DMS 273 treated with DMSO at 0.1 percent for 48 hours (cell line): ENCODE data around the gene CDK14.

Experiments
- DNase-seq: peaks from one replicate; lab custom pipeline; 2025; lab: John Stamatoyannopoulos, UW

CDK14 gene

DNA sequence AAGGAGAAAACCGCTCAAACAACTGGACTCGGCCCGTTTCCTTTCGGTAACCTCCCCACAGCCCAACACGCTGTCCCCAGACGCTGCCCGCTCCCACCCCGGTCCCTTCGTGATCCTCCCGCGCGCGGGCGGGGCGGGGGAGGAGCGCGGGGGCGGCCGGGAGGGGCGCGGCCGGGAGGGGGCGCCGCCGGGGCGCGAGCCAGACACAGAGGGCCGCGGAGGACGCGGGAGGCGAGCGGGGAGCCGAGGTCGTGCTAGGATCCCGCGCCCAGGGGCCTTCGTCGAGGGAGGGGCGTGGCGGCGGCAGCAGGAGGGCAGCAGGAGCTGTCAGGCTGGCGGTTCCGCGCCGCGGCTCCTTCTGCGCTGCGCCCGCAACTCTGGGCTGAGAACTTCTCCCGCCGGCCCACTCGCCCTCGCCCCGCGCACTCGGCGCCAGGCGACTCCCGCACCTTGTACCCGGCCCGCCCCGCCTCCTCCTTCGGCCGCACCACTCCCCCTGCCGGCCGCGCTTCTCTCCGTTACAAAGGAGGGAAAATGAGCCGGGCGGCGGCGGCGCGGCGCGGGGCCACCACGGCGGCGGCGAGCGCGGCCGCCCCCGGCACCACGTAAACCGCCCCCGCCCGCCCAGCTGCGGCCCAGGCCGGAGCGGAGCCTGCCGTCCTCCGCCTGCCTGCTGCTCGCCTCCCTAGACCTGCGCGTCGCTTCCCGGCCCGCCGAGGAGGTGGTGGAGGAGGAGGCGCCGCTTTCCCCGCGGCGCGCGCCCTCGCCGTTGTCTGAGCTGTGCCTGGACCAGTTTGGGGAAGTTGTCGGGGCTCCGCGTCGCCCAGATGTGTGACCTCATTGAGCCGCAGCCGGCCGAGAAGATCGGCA lies at the start of gene CDK14:
Gene CDK14, plus strand, starts transcription at position 521 of the 870 bp plus-strand sequence. Its CDS starts 307 bp downstream, at position 828.
- peak; percentile 66 for DNase-seq

DNA sequence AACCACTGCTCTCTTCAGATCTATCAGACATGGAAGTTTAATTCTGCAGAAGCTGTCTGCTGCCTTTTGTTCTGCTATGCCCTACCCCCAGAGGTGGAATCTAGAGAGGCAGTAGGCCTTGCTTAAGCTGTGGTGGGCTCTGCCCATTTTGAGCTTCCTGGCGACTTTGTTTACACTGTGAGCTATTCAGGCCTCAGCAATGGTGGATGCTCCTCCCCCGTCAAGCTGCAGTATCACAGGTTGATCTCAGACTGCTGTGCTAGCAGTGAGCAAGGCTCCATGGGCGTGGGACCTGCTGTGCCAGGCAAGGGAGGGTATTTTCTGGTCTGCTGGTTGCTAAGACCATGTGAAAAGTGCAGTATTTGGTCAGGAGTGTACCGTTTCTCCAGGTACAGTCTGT lies 45.1 kb upstream of the CDK14 start:
- DNase-seq = no peak

DNA sequence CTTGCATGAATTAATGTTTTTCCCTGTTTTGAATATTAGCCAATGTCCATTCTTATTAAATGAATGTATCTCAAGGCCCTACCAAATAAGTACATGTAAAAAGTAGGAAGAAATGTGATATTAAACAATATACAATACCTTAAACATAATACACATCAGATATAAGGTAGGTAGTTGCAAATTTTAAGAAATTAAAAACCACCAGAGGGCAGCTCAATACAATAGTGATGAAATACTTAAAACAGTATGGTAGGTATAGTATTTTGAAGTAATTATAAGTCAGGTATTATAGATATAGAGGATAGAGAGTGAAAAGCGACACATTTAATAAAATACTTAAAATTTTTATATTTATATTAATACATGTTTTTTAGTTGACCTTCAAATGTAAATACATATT lies 43.6 kb upstream of the CDK14 start:
- no peak for DNase-seq

DNA sequence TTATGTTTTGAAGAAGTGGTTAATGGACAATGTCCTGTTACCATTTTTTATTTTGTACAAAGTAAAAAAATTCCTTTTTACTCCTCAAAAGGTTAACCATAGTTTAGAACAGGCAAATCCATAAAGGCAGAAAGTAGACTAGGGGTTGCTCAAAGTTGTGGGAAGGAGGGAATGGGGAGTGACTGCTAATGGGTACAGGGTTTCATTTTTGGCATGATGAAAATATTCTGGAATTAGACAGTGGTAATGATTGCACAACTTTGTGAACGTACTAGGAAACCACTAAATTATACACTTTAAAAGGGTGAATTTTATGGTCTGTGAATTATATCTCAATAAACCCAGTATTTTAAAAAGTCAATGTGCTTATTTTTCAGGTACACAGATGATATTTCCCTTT lies 35.4 kb upstream of the CDK14 start:
- no peak for DNase-seq

DNA sequence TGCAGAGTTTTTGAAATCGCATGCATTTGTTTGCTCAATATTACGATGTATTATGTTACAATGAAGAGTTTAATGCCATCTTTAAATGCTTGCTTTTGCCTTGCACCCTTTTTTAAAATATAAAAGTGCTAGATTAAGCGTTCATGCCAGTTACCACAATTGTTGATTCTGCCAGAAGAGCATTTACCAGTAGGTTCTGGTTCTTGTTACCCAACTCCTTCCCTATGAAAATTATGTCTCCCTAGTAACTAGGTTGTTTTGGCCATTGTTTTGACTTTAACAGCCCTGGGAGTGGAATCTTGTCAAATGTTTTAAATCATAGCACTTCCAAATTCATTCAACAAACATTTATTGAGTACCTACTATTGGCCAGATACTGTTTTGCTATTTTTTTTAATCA lies 32.8 kb upstream of the CDK14 start:
- no peak for DNase-seq

DNA sequence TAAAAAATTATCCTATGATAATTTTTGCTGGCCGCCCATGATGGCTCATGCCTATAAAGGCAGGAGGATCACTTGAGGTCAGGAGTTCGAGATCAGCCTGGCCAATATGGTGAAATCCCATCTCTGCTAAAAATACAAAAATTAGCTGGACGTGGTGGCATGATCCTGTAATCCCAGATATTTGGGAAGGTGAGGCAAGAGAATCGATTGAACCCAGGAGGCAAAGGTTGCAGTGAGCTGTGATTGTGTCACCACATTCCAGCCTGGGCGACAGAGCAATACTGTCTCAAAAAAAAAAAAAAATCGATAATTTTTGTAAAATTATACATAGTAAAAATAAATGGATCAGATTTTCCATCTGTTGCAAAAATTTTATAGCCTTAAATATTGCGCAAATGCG lies 31.7 kb upstream of the CDK14 start:
- DNase-seq = no peak

DNA sequence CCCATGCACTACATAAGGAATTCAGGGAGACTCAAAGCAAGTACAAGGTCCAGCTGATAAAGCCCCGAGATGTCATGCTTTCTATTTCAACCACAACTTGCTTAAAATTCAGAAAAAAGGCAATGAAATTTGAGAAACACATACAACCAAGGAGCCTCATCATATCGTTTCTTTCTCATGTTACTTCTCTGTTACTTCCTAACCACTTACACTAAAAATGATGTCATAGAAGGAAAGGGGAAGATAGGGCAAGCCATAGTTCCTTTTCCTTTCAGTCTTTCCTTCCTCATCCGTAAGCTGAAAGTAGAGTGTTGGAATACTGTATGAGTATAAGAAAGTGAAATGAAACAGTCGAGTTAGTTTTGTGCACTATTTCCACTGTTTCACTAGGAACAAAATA lies 27.9 kb upstream of the CDK14 start:
- DNase-seq = no peak

DNA sequence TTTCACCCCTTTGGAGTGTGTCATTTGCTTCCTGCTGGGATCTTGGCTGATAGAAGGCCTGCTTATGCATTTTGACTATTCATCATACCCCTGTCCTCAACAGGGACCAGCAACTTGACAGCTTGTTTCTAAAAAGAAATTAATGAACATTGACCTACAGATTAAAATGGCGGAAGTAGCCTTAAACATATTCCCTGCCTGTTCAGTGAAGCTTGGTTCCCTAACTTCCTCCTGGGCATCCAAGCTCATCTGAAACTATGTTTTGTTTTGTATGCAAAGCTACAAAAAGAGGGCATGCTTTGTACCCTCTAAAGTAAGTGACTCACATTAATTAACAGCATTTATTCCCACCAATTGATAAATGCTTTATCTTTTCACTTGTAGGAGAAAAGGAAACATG lies 26.8 kb upstream of the CDK14 start:
- no peak for DNase-seq

DNA sequence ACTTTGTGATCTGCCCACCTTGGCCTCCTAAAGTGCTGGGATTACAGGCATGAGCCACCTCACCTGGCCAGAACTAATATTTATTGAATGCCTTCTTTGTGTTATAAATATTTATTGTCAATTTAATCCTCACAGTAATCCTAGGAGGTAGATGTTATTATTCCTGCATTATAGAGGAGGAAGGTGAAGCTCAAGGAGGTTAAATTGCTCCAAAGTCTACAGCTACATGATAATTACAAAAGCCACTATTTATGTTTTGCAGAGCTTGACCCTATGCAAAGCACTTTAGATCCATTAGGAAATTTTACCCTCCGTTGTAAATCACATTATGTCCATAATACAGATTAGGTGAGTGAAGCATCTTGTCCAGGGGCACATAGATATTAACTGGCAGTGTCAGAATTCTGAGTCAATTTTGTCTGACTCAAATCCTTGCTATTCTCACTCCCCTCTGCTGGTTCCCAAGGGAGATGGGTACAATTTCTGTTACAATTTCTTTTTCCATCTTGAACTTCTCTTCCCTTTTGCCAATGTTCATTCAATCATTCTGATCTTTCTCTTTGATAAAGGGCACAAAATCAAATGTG lies 25.7 kb upstream of the CDK14 start:
- no peak for DNase-seq

DNA sequence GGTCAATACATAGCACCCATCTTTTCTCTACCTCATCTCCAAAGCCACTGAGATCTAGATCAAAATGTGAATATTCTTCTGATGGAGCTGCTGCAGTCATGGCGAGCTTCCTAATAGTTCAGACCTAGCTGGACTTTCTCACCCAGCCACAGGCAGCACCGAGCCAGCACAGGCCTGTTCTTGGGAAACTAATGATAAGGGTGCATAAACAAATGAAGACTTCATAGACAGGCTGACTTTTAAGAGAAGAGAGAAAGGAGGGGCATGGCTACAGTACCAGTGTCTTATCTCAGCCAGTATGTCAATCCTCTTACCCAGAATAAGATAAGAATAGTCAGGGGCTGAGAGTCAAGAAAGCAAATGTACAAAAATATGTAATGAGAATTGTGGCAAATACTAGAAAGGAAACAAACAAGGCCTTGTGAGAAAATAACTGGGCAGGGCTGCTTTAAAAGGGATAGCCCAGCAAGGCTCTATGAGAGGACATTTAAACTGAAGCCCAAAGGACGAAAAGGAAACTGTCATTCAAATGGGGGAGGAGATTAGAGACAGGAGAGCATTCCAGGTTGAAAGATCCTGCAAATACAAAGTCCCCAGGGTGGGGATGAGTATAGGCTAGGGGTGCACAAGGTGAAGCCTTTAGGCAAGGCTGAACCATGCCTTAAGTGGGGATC lies 21.8 kb upstream of the CDK14 start:
- no peak for DNase-seq

DNA sequence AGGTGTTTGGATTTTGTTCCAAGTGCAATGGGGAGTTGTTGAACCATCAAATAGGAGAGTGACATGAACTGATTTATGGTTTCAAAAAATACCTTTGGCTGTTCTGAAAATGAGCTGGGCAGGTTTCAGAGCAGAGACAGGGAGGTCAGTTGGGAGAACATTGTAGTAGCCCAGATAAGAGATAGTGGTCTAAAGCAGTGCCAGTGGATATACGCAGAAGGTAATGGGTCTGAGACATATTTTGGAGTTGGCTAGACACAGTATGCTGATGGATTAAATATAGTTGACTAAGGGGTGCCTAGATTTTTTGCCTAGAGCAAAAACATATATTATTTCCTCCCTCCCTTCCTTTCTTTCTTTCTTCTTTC lies 21.3 kb upstream of the CDK14 start:
- DNase-seq = no peak

DNA sequence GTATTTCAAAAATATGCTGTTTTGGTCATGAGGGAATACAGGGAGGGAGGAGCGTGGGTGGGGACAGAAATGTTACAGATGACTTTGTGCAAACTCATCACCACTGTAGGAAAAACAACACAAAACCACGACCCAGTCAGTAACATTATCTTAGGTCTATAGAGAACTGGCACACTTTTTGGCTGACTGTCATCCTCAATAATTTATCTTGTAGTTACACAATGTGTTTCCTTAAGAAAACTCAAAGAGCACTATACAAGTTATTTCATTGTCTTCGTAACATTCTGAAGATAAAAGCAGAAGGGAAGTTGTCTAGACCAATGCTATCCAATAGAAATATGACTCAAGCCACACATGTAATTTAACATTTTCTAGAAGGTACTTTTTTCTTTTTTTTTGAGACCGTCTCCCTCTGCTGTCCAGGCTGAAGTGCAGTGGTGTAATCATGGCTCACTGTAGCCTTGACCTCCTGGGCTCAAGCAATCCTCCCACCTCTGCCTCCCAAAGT lies 16.9 kb upstream of the CDK14 start:
- DNase-seq = no peak

DNA sequence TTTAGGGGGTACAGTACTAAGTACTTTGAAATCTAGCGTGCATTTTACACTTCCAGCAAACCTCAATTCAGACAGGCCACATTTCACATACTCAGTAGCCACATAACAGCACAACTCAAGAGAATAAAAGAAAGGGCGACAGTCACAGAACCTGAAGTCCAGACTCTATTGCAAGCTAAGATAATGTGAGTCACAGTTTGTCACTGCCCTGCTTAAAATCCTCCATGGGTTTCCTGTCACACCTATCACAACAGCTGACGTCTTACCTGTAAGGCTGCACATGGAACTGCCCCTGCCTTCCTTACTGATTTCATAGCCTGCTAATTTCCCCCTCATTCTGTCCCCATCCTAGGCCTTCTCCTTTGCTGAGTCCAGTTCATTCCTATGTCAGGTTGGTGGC lies 16.1 kb upstream of the CDK14 start:
- no peak for DNase-seq

DNA sequence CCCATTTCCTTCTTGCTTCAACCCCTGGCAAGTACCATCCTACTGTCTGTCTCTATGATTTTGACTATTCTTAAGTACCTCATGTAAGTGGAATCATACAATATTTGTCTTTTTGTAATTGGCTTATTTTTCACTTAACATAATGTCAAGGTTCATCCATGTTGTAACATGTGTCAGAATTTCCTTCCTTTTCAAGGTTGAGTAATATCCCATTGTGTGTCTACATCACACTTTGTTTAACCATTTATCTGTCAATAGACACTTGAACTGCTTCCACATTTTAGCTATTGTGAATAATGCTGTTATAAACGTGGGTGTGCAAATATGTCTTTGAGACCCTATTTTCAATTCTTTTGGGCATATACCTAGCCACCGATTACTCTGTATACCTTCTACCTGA lies 14.0 kb upstream of the CDK14 start:
- no peak for DNase-seq

DNA sequence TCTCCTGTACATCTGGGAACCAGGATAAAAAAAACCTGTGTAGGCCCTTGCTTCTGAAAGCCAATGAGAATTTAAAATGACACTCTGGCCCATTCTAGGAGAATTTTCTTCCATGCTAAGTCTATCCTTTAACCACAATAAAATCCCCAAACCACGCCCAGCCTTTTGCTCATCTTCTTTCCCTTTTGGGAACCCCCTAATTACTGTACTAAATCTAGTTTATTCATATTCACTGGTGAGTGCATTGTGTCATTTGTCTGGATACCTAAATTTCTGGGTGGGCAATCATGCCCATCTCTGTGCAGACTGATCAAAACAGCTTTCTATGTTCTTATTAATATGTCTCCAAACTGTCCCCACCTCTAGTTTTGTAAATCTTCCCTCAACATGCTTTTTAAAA lies 11.7 kb upstream of the CDK14 start:
- DNase-seq = no peak

DNA sequence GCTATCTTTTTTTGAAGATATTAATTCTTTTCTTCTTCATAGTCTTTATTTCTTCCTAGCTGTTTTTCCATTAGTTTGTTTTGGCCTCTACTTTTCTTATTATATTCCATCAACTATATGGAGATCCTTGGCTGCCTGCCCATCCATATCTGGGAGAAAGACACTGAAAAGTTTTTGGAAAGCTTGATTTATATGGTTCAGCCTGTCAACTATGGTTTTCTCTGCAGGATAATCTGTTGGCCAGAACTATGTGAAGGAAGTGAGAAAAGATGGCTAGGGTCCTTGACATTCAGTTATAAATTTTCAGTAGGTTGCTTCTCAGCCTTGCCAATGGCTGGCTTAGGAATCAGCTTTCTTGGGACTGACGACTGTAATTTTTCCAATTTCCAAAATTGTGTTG lies 10.0 kb upstream of the CDK14 start:
- no peak for DNase-seq

DNA sequence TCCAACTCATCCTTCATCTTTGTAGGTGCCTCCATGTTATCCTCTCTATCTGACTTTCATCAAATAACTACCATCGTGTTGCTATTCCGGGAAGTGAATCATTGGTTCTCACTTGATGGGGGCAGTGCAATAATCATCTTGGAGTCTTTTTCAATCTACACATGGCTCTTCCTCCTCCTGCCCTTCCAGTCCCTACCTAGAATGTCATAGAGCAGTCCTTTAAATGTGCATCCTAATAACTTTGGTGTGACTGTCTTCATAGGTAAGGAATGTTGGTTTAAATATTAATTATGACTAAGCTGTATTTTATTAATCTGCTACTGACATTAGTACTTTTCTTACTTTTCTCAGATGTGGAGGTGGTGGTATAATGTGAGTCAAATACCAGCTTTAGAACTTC lies 8.4 kb upstream of the CDK14 start:
- DNase-seq = no peak

DNA sequence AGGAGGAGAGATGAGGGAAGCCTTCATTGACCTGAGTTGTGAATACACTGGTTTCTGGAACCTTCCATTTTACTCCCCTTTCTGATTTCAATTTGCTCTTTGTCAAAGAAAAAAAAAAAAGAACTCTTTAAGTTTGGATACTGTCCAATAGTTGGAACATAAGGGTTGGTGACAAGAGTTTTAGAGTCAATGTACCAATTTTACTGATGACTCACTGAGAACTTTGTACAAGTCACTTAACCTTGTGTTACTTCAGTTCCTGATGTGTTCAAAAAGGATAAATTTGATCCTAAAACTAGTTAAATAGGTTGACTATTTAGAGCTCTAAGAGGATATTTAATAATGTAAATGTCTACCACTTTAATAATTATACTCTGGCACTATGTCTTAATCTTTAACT lies 4.1 kb upstream of the CDK14 start:
- DNase-seq = no peak

DNA sequence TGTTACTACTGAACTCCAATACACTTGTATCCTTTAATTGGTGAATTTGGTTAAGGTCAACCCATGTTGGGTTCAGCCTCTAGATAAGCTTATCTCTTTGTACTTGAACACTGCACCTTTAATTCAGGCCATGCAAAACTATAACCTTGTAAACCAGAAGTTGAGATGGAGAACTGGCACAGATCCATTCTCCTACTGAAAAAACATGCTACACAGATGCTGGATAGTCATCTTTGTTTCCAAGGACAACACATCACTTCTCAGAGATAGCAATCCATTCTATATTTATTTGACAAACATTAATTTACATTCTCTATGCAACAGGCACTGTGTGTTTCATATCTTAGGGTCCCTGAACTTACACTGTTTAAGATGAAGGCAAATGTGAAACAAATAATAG lies 2.9 kb upstream of the CDK14 start:
- DNase-seq = no peak

DNA sequence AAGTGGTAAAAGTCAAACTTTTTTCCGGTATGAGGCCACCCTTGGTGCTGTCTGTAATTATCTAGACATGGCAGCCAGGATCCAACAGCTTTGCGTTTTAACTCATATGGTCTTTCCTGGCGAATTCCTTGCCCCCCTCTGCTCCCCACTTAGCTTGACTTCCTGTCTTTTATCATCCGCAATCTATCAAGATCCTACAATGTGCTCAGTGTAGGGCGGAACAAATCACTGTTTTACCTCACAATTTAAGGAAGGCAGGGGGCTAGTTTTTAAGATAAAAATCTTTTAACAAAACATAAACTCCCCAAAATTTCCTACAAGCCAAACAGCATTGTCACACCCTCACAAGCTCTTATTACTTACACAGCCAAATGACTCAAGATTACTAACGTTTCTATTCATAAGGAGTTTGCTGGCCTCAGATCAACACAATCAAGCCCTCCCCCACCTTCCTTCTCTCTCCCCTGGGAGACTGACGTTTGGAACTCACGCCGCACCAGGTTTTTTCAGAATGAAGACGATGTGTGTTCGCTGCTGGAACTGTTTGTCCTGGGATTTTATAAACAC lies 1.3 kb upstream of the CDK14 start:
- DNase-seq = no peak

DNA sequence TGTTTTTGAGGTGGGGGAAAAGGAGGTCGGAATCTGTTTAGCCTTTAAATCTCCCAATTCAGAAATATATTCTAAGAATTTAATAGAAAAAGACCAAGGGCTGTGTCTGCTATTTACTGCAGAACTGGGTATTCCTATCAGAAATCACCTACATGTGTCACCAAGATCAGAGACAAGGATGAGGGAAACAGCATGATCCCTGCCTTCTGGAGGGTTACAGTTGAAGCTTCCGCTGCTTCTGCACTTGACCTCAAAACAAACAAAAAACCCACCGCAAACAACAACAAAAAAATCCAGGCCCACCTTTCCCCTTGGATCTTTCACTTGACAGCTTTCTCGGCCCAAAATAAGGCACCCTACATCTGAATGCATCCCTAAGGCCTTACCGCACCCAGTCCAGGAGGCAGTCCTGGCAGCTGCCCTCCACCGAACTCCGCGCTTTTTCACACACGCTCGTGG lies 750 bp upstream of the CDK14 start:
- no peak for DNase-seq

DNA sequence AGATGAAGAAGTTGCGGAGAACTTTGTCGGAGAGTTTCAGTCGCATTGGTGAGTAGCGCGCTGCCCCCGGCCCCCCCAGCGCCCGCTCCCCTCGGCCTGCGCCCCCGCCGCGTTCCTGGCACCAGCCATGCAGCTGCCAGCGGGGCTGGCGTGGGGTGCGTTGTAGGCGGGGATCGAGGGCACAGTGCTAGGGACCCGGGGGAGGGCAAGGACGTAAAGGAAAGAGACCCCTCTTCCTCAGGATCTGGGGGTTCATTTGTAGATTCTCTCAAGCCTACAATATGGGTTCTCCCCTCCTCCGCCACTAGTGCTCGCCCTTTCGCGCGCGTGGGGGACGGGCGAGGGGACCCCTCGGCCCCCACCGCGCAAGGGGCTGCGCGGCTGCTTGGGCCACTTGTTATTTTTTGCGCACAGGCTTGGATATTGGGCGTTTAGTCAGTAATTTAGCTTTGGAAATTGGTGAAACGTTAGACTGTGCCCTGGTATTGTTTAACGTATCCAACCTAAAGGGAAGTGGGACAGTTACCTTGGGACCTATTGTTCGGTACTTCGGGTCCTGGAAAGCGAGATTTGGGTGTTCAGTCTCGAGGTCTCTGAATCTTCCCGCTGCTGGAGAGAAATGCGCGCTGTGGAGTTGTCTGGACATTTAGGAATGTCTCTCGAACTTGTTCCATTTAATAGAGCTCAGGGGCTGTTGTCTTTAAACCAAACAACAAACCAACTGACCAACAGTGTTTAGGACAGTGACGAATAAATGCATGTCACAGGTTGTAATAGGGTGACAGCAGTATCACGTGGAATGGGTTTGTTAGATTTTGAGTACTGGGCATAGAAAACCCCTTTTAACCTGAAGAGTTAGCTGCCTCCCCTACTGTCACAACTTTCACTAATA lies 796 bp downstream of the CDK14 start:
- no peak for DNase-seq
